Heart left ventricle (tissue), 16 donors: Measurements from ENCODE around the gene TMEM40. TPM values are rescaled to one million over a fixed set of nuclear protein-coding genes. Genes with fewer than 3 reads are reported as not detected.
"Not testable (repeated sequence)": the region's sequence is repeated elsewhere in the genome, so short reads cannot be mapped to it uniquely, and the experiment has no call there.

ENCODE experiments used
- ATAC-seq, 4 donors: fragments of 200-7000 bp; cut with Tn5 transposase; one replicate each; pipeline ENCODE4 v1.9.1; 2020 to 2022; ENCODE audit warnings: moderate library complexity in 4 of 4, mild to moderate bottlenecking in 3 of 4, moderate number of reproducible peaks in 1 of 4
- DNase-seq, 5 donors: peaks; one replicate each; pipeline ENCODE4 v3.0.0-alpha.2; 2020
- H3K27ac ChIP-seq, 12 donors: fragments of 200-600 bp; sonication (generic) in 4 of 12; one replicate each; pipeline versions ENCODE4 v1.5.0 to v1.8.0; 2016 to 2022; ENCODE audit warnings: mild to moderate bottlenecking in 2 of 12
- H3K27me3 ChIP-seq, 9 donors: fragments of 200-600 bp; sonication (generic) in 2 of 9; one replicate each; pipeline versions ENCODE4 v1.5.1 to v1.8.0; 2016 to 2022; ENCODE audit warnings: mild to moderate bottlenecking in 3 of 9
- H3K36me3 ChIP-seq, 9 donors: fragments of 200-600 bp; sonication (generic) in 2 of 9; one replicate each; pipeline versions ENCODE4 v1.5.0 to v1.8.0; 2018 to 2022; ENCODE audit warnings: mild to moderate bottlenecking in 2 of 9
- H3K4me1 ChIP-seq, 12 donors: fragments of 200-600 bp; sonication (generic) in 4 of 12; one replicate each; pipeline versions ENCODE4 v1.5.0 to v1.8.0; 2016 to 2022; ENCODE audit warnings: mild to moderate bottlenecking in 3 of 12
- H3K4me3 ChIP-seq, 12 donors: fragments of 200-600 bp; sonication (generic) in 4 of 12; one replicate each; pipeline versions ENCODE4 v1.5.0 to v1.8.0; 2017 to 2022; ENCODE audit warnings: mild to moderate bottlenecking in 9 of 12, moderate library complexity in 4 of 12
- H3K9me3 ChIP-seq, 12 donors: fragments of 200-600 bp; sonication (generic) in 4 of 12; one replicate each; pipeline versions ENCODE4 v1.5.0 to v1.8.0; 2016 to 2022; ENCODE audit warnings: mild to moderate bottlenecking in 1 of 12
- POLR2A ChIP-seq, 2 donors: fragments of 450-650 bp; IDR thresholded peaks; one replicate each; pipeline ENCODE4 v1.6.1; 2017; ENCODE audit warnings: antibody characterized with exemption in 2 of 2, mild to moderate bottlenecking in 2 of 2, moderate library complexity in 2 of 2
- WGBS, 4 donors: extraction: QIAGEN DNeasy Blood & Tissue Kit in 2 of 4; methylation state at CpG; one replicate each; pipeline versions ENCODE4 v1.1.5 to v1.1.7; 2013 to 2018; 5-methylcytosine and 5-hydroxymethylcytosine counted together
- intact Hi-C, 10 donors: fragments of 100-400 bp; cut with DNase I; formaldehyde crosslinking; loops; one replicate each; pipeline versions ENCODE4 v1.11.1 to v1.14.2; 2022
- polyA plus RNA-seq, 2 donors: library from polyadenylated mRNA; stranded (reverse); fragments of 200-250 nt; gene quantifications; one replicate each; pipeline ENCODE4 v1.2.3, GENCODE V29; 2013
- total RNA-seq, 9 donors: library from RNA; depleted of rRNA in 2 of 9; stranded (reverse); fragments of >200 nt in 2 of 9; fragmentation: NEBNext Ultra II Directional in 3 of 9; extraction: Animal tissue kit (Norgen Biotek cat#: 25700) in 3 of 9; gene quantifications; one replicate each; pipeline versions ENCODE4 v1.1.0 to v1.2.4, GENCODE V29; 2016 to 2023
- TF ChIP-seq, protein P1 (sequence below), 12 donors: fragments of 200-600 bp; sonication (generic) in 4 of 12; IDR thresholded peaks; one replicate each; pipeline versions ENCODE4 v1.5.0 to v1.8.0; 2018 to 2022; ENCODE audit warnings: antibody characterized with exemption in 12 of 12, mild to moderate bottlenecking in 5 of 12
- donor health status: ischemic (EF 13 %, LVEDD 7.1; RV severe dilation, severe dysfunction).
- donor health status: healthy with polysubstance abuse.
- donor health status: DM: no; HTN: yes; CAD: no.
- donor health status: DM: no; HTN: no; CAD: no.
- donor health status: ischemic (EF 25% LVEDD 6.9; RV normal size, moderate dysfunction).
- donor health status: ischemic (EF 25% LVEDD 5.7; RV mildly dilated, moderate dysfunction).
- donor health status: healthy.
- donor health status: DM: yes; HTN: yes; CAD: no.
- donor health status: ischemic (EF 35%, LVEDD 5.7; RV mildly dilated, moderate dysfunction).
- donor health status: nonischemic (EF 11% LVEDD 7.7; RV severe dilation, severe dysfunction).
- donor health status: DM: yes; HTN: yes; CAD: no.
- donor health status: PGD.
- donor health status: ischemic (EF 29% LVEDD 5.4; RV normal size, mild dysfunction).
- donor health status: nonischemic (EF 23%, LVEDD 6.1; RV moderate dilation, normal function).

The TMEM40 gene
- total and polyA plus RNA-seq, 11 donors: 0.82 to 10.5 (median 2.9) TPM; not detected in 1

DNA sequence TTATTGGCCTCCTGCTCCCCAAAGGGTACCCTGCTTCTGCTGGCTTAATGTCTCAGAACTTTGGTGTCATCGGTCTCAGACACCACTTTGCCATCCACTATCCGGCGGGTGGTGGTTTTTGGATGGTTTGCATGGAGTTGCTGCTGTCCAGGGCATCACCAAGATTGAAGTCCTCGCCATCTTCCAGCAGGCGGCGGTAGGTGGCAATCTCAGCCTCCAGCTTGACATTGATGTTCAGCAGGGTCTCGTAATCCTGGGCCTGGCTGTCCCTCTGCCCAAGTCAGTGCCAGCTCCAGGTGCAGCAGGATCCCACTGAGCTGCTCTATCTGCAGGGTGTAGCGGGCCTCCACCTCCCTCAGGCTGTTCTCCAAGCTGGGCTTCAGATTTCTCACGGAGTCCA is 28.3 kb upstream of the TMEM40 start:
- ATAC-seq (peak in 3 of 4 donors; percentile 15 to 68 (median 50)), DNase-seq (peak in 3 of 5 donors; percentile 54 to 79 (median 66))
- H3K4me1 ChIP-seq, H3K27me3 ChIP-seq, H3K27ac ChIP-seq, H3K4me3 ChIP-seq, H3K36me3 ChIP-seq, H3K9me3 ChIP-seq: not testable (repeated sequence)
- TF ChIP-seq, protein P1, sequence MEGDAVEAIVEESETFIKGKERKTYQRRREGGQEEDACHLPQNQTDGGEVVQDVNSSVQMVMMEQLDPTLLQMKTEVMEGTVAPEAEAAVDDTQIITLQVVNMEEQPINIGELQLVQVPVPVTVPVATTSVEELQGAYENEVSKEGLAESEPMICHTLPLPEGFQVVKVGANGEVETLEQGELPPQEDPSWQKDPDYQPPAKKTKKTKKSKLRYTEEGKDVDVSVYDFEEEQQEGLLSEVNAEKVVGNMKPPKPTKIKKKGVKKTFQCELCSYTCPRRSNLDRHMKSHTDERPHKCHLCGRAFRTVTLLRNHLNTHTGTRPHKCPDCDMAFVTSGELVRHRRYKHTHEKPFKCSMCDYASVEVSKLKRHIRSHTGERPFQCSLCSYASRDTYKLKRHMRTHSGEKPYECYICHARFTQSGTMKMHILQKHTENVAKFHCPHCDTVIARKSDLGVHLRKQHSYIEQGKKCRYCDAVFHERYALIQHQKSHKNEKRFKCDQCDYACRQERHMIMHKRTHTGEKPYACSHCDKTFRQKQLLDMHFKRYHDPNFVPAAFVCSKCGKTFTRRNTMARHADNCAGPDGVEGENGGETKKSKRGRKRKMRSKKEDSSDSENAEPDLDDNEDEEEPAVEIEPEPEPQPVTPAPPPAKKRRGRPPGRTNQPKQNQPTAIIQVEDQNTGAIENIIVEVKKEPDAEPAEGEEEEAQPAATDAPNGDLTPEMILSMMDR (IDR thresholded peaks at IDR 0.05): peak in 10 of 12 donors; percentile 4 to 66 (median 45)
- WGBS, 4 donors: 35 to 67% (median 57%) methylated on average over 8 to 9 of the region's 9 CpGs
- intact Hi-C loops: loop anchor here in 5 of 10 donors (2.0 to 10.0 kb wide), 4 partner anchors 53 to 107 kb away; partner anchors contain the start of gene RPL32 (in 4 of the 5)

GRCh38 chr3:12785096-12785495 is 26.0 kb upstream of the TMEM40 start:
- H3K4me1 ChIP-seq: peaks cover 0 to 5% (median 0%) of the 10 kb centered on the region in 12 donors
- H3K27ac ChIP-seq: no peak overlapping the region
- H3K27me3 ChIP-seq: peaks cover 0 to 4% (median 0%) of the 10 kb centered on the region in 9 donors
- TF ChIP-seq, protein P1 (IDR thresholded peaks at IDR 0.05): no peak
- TF ChIP-seq POLR2A (IDR thresholded peaks at IDR 0.05): no peak
- intact Hi-C loops: loop anchor here in 5 of 10 donors (5.0 to 10.0 kb wide), 3 partner anchors 57 to 110 kb away; partner anchors contain the start of gene RPL32 (in 3 of the 5)
- H3K4me3 ChIP-seq: no peak overlapping the region
- H3K36me3 ChIP-seq: no peaks in the 10 kb centered on the region
- ATAC-seq: no peak
- WGBS, 4 donors: 66 to 78% (median 70%) methylated on average over 4 of the region's 4 CpGs
- no peaks in the 10 kb centered on the region for H3K9me3 ChIP-seq
- no peak for DNase-seq

DNA sequence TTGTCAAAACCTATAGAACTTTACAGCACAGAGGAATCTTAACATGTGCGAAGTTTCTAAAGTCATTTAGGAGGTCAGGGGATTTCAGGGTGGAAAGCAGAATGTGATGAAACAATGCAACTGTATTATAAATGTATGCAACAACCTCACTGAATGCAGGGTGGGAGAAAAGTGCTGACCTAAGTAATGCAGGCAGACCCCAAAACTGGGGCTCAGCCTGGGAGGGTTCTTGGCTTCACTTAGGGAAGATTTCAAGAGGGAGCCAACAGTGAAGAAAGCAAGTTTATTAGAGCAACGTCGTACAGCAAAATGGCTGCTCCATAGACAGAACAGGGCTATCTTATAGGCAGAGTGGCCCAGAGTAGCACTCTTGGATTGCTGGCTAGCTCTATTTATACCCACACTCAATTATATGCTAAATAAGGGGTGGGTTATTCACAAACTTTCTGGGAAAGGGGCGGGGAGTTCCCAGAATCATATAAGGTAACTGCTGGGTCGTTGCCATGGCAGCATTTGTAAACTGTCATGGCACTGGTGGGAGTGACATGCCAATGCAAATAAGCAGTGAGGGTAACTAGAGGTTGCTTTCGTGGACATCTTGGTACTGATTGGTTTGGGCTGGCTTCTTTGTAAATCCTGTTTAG is 23.2 kb upstream of the TMEM40 start:
- ATAC-seq (peak; percentile 32 to 84 (median 80)), DNase-seq (no peak)
- no peak overlapping the region for H3K27ac ChIP-seq
- no peaks in the 10 kb centered on the region for H3K36me3 ChIP-seq
- H3K4me3 ChIP-seq: no peak overlapping the region
- no peaks in the 10 kb centered on the region for H3K9me3 ChIP-seq
- 65 to 72% (median 71%) methylated on average over 6 of the region's 6 CpGs for WGBS, 4 donors
- H3K4me1 ChIP-seq: peaks cover 0 to 5% (median 0%) of the 10 kb centered on the region in 12 donors
- no peak for TF ChIP-seq POLR2A (IDR thresholded peaks at IDR 0.05)
- TF ChIP-seq, protein P1 (IDR thresholded peaks at IDR 0.05): no peak
- intact Hi-C loops: loop anchor here in 1 of 10 donors (10.0 kb wide), 1 partner anchor 113 kb away; no protein-coding TSS in a partner anchor
- peaks cover 0 to 4% (median 0%) of the 10 kb centered on the region in 9 donors for H3K27me3 ChIP-seq

DNA sequence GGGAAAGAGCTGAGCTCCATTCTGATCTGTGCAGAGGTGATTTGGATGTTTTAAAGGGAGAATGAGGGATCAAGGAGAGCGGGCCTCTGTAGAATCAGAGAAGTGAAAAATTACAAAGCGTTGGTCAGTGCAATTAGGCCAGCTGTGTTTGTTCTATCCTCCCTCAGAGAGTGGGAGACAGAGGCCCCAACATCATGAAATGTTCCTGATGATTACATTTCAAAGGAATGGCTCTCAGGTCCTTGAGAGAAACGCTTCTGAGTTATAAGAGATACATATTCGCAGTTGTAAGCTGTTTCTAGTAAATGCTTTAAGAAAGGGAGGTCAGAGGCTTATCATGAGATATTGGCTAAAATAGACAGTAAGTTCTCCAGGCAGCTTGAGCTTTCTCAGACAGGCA is 21.7 kb upstream of the TMEM40 start:
- Histone ChIP-seq H3K27ac (no peak overlapping the region), H3K9me3 (no peaks in the 10 kb centered on the region), H3K36me3 (no peaks in the 10 kb centered on the region), H3K4me3 (no peak overlapping the region), H3K27me3 (peaks cover 0 to 4% (median 0%) of the 10 kb centered on the region in 9 donors), H3K4me1 (peaks cover 0 to 5% (median 0%) of the 10 kb centered on the region in 12 donors)
- intact Hi-C loops: loop anchor here in 1 of 10 donors (10.0 kb wide), 1 partner anchor 114 kb away; no protein-coding TSS in a partner anchor
- DNase-seq (no peak), ATAC-seq (no peak)
- TF ChIP-seq, protein P1 (IDR thresholded peaks at IDR 0.05): no peak
- TF ChIP-seq POLR2A (IDR thresholded peaks at IDR 0.05): no peak
- 67 to 77% (median 73%) methylated on average over 4 of the region's 4 CpGs for WGBS, 4 donors
